ENCODE results near the gene ASAP2.
"Not testable (repeated sequence)": the region's sequence is repeated elsewhere in the genome, so short reads cannot be mapped to it uniquely, and the experiment has no call there.

The ASAP2 gene

GRCh38 chr2:9397201-9397600 lies 190.6 kb downstream of the ASAP2 start:
- Histone ChIP-seq H3K27ac (ENCODE audit: low read length) (no peak overlapping the region), H3K36me3 (replicated peaks; ENCODE audit: insufficient read depth, low read length) (no peaks in the 10 kb centered on the region), H3K9ac (ENCODE audit: low read length) (no peak overlapping the region), H3K27me3 (replicated peaks; ENCODE audit: insufficient read depth, low read length) (no peaks in the 10 kb centered on the region), H3K4me3 (ENCODE audit: low read length) (no peak overlapping the region), H3K9me3 (replicated peaks; ENCODE audit: insufficient read depth, low read length) (no peaks in the 10 kb centered on the region), H3K4me1 (ENCODE audit: low read length) (no peaks in the 10 kb centered on the region), H3F3A (ENCODE audit: insufficient read depth, low read length) (no peaks in the 10 kb centered on the region), H3K79me2 (ENCODE audit: low read length) (no peaks in the 10 kb centered on the region), H2AFZ (ENCODE audit: low read length) (no peak overlapping the region), H3K4me2 (ENCODE audit: low read depth, low read length) (no peak overlapping the region), H4K20me1 (ENCODE audit: insufficient read depth, low read length) (no peaks in the 10 kb centered on the region), H3K9me2 (replicated peaks; ENCODE audit: insufficient read depth, low read length) (no peaks in the 10 kb centered on the region)
- no peak for DNase-seq
- TF ChIP-seq, protein P1, sequence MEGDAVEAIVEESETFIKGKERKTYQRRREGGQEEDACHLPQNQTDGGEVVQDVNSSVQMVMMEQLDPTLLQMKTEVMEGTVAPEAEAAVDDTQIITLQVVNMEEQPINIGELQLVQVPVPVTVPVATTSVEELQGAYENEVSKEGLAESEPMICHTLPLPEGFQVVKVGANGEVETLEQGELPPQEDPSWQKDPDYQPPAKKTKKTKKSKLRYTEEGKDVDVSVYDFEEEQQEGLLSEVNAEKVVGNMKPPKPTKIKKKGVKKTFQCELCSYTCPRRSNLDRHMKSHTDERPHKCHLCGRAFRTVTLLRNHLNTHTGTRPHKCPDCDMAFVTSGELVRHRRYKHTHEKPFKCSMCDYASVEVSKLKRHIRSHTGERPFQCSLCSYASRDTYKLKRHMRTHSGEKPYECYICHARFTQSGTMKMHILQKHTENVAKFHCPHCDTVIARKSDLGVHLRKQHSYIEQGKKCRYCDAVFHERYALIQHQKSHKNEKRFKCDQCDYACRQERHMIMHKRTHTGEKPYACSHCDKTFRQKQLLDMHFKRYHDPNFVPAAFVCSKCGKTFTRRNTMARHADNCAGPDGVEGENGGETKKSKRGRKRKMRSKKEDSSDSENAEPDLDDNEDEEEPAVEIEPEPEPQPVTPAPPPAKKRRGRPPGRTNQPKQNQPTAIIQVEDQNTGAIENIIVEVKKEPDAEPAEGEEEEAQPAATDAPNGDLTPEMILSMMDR (IDR thresholded peaks at IDR 0.05; ENCODE audit: low read length): no peak
- no peak for TF ChIP-seq EZH2phosphoT487 (IDR thresholded peaks at IDR 0.05; ENCODE audit: low read length)
- no peak for TF ChIP-seq EZH2 (optimal IDR thresholded peaks at IDR 0.05; ENCODE audit: low read depth, low read length)

DNA sequence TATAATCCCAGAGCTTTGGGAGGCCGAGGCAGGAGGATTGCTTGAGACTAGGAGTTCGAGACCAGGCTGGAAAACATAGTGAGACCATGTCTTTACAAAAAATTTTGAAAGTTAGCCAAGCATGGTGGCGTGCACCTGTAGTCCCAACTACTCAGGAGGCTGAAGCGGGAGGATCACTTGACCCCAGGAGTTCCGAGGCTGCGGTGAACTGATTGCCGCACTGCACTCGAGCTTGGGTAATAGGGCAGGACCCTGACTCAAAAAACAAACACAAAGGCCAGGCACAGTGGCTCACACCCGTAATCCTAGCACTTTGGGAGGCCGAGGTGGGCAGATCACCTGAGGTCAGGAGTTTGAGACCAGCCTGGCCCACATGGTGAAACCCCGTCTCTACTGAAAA lies 191.6 kb downstream of the ASAP2 start:
- H3K27ac ChIP-seq (ENCODE audit: low read length); H3K9ac ChIP-seq (ENCODE audit: low read length); H3K36me3 ChIP-seq (replicated peaks; ENCODE audit: insufficient read depth, low read length); H3K27me3 ChIP-seq (replicated peaks; ENCODE audit: insufficient read depth, low read length); H3K79me2 ChIP-seq (ENCODE audit: low read length); H3K9me3 ChIP-seq (replicated peaks; ENCODE audit: insufficient read depth, low read length); H2AFZ ChIP-seq (ENCODE audit: low read length); H3K4me3 ChIP-seq (ENCODE audit: low read length); H3K4me2 ChIP-seq (ENCODE audit: low read depth, low read length); H3K9me2 ChIP-seq (replicated peaks; ENCODE audit: insufficient read depth, low read length); DNase-seq; H4K20me1 ChIP-seq (ENCODE audit: insufficient read depth, low read length); H3F3A ChIP-seq (ENCODE audit: insufficient read depth, low read length); H3K4me1 ChIP-seq (ENCODE audit: low read length): not testable (repeated sequence)

- Histone ChIP-seq H4K20me1 (ENCODE audit: insufficient read depth, low read length) (no peaks in the 10 kb centered on the region), H3K4me2 (ENCODE audit: low read depth, low read length) (no peak overlapping the region), H3K27me3 (replicated peaks; ENCODE audit: insufficient read depth, low read length) (no peaks in the 10 kb centered on the region), H3K4me1 (ENCODE audit: low read length) (no peaks in the 10 kb centered on the region), H3K4me3 (ENCODE audit: low read length) (no peak overlapping the region), H3K9me3 (replicated peaks; ENCODE audit: insufficient read depth, low read length) (no peaks in the 10 kb centered on the region), H3F3A (ENCODE audit: insufficient read depth, low read length) (no peaks in the 10 kb centered on the region), H3K9me2 (replicated peaks; ENCODE audit: insufficient read depth, low read length) (no peaks in the 10 kb centered on the region), H3K27ac (ENCODE audit: low read length) (no peak overlapping the region), H3K36me3 (replicated peaks; ENCODE audit: insufficient read depth, low read length) (no peaks in the 10 kb centered on the region), H3K79me2 (ENCODE audit: low read length) (no peaks in the 10 kb centered on the region), H2AFZ (ENCODE audit: low read length) (no peak overlapping the region), H3K9ac (ENCODE audit: low read length) (no peak overlapping the region)
- TF ChIP-seq, protein P1 (IDR thresholded peaks at IDR 0.05; ENCODE audit: low read length): no peak
- TF ChIP-seq EZH2phosphoT487 (IDR thresholded peaks at IDR 0.05; ENCODE audit: low read length) (no peak), EZH2 (optimal IDR thresholded peaks at IDR 0.05; ENCODE audit: low read depth, low read length) (no peak)
- no peak for DNase-seq
These were observed 192.5 kb downstream of the ASAP2 start for GRCh38 chr2:9398881-9399780.
